Keratinocyte (primary cell): Measurements from ENCODE around the gene ILDR1. TPM values are rescaled to one million over a fixed set of nuclear protein-coding genes. Genes with fewer than 3 reads are reported as not detected.

Experiments used
- DNase-seq: peaks from one replicate; pipeline ENCODE4 v3.0.0-alpha.2; 2011; ENCODE audit warnings: low read depth, missing footprints, low spot score
- FAIRE-seq: peaks from 2 replicates; lab custom pipeline; 2011; peaks lifted over from hg19 to GRCh38; lab: Jason Lieb, UNC
- H2AFZ ChIP-seq: 2 replicates; pipeline ENCODE4 v1.6.0; 2012; ENCODE audit warnings: low read length, control low read depth, inconsistent platforms; ENCODE audit not compliant: control insufficient read depth
- H3K27ac ChIP-seq: 2 replicates; pipeline ENCODE4 v1.5.1; 2011; ENCODE audit warnings: low read length; ENCODE audit not compliant: control insufficient read depth, insufficient read depth
- H3K27me3 ChIP-seq: 3 replicates; pipeline ENCODE4 v1.6.0; 2011; ENCODE audit warnings: low read length; ENCODE audit not compliant: control insufficient read depth, insufficient read depth; ENCODE audit errors: extremely low read depth
- H3K36me3 ChIP-seq, 2 experiments: 2 replicates in 1 of 2; 3 replicates in 1 of 2; pipeline ENCODE4 v1.5.1; 2011; ENCODE audit warnings: low read length in 2 of 2, mild to moderate bottlenecking in 1 of 2; ENCODE audit not compliant: control insufficient read depth in 2 of 2, insufficient read depth in 2 of 2; ENCODE audit errors: extremely low read depth in 1 of 2
- H3K4me1 ChIP-seq: 3 replicates; pipeline ENCODE4 v1.5.1; 2011; ENCODE audit warnings: low read length; ENCODE audit not compliant: control insufficient read depth, insufficient read depth; ENCODE audit errors: extremely low read depth
- H3K4me2 ChIP-seq: 3 replicates; pipeline ENCODE4 v1.6.0; 2011; ENCODE audit warnings: low read depth, low read length; ENCODE audit not compliant: control insufficient read depth, insufficient read depth; ENCODE audit errors: extremely low read depth
- H3K4me3 ChIP-seq, 3 experiments: fragments of 200-600 bp in 1 of 3; sonication (generic) in 1 of 3; 2 replicates in 2 of 3; 3 replicates in 1 of 3; pipeline ENCODE4 v1.5.1; 2011 to 2016; ENCODE audit warnings: low read length in 3 of 3, mild to moderate bottlenecking in 3 of 3, control low read depth in 2 of 3, inconsistent platforms in 1 of 3, low read depth in 1 of 3, mixed read lengths in 1 of 3, mixed run types in 1 of 3, moderate library complexity in 1 of 3; ENCODE audit not compliant: control insufficient read depth in 2 of 3, insufficient read depth in 2 of 3; ENCODE audit errors: extremely low read depth in 1 of 3
- H3K79me2 ChIP-seq: 2 replicates; pipeline ENCODE4 v1.6.0; 2012; ENCODE audit warnings: low read length; ENCODE audit not compliant: control insufficient read depth, insufficient read depth
- H3K9ac ChIP-seq: 3 replicates; pipeline ENCODE4 v1.6.0; 2011; ENCODE audit warnings: low read length; ENCODE audit not compliant: control insufficient read depth, insufficient read depth; ENCODE audit errors: extremely low read depth
- H3K9me1 ChIP-seq: 3 replicates; pipeline ENCODE4 v1.6.0; 2011; ENCODE audit warnings: low read length; ENCODE audit not compliant: control insufficient read depth, insufficient read depth; ENCODE audit errors: extremely low read depth
- H3K9me3 ChIP-seq: 2 replicates; pipeline ENCODE4 v1.5.1; 2012; ENCODE audit warnings: low read depth, low read length; ENCODE audit not compliant: control insufficient read depth
- H4K20me1 ChIP-seq: 3 replicates; pipeline ENCODE4 v1.6.0; 2011; ENCODE audit warnings: low read length; ENCODE audit not compliant: control insufficient read depth, insufficient read depth; ENCODE audit errors: extremely low read depth
- CTCF ChIP-seq, 3 experiments: IDR thresholded peaks in 1 of 3; conservative IDR thresholded peaks in 1 of 3; optimal IDR thresholded peaks in 1 of 3; 2 replicates in 2 of 3; 3 replicates in 1 of 3; pipeline versions ENCODE3 to v1.5.1; 2011; ENCODE audit warnings: low read length in 3 of 3, mild to moderate bottlenecking in 3 of 3, moderate library complexity in 2 of 3, control low read depth in 1 of 3, inconsistent platforms in 1 of 3; ENCODE audit not compliant: insufficient read depth in 2 of 3; ENCODE audit errors: extremely low read depth in 1 of 3
- EZH2 ChIP-seq: IDR thresholded peaks from one replicate; pipeline ENCODE4 v1.6.1; 2012; ENCODE audit warnings: inconsistent platforms, mild to moderate bottlenecking, low read length, moderate library complexity
- dilution Hi-C: fragments of 300-500 bp; cut with MboI; formaldehyde crosslinking; loops from one replicate; pipeline ENCODE4 v1.7.0; 2020; ENCODE audit warnings: low sequenced_read_pairs; ENCODE audit not compliant: extremely low pct_ligation_motif_present
- polyA plus RNA-seq, 5 experiments: library from polyadenylated mRNA; depleted of rRNA in 3 of 5; stranded (reverse) in 3 of 5; stranded (forward) in 1 of 5; unstranded in 1 of 5; fragments of >200 nt; gene quantifications; 1 replicate in 1 of 5; 2 replicates in 3 of 5; 3 replicates in 1 of 5; pipeline versions ENCODE4 v1.2.1 to v1.2.3, GENCODE V29; 2011 to 2012; ENCODE audit warnings: missing spikeins in 2 of 5, low read depth in 1 of 5, low replicate concordance in 1 of 5

Gene ILDR1
- polyA plus RNA-seq, 1 donor (not counting 4 experiments of a cell fraction or from before 2014, with no cell fraction given): 0.09 TPM

GRCh38 chr3:122011396-122011795 is 10.7 kb downstream of the ILDR1 start:
- no peaks in the 10 kb centered on the region for H3K9me1 ChIP-seq
- H3K4me2 ChIP-seq: no peak overlapping the region
- no peaks in the 10 kb centered on the region for H3K9me3 ChIP-seq
- peaks cover 13% of the 10 kb centered on the region for H3K4me1 ChIP-seq
- no peaks in the 10 kb centered on the region for H3K79me2 ChIP-seq
- DNase-seq (no peak), FAIRE-seq (no peak)
- no peak overlapping the region for H3K4me3 ChIP-seq
- H2AFZ ChIP-seq: no peak overlapping the region
- H3K9ac ChIP-seq: no peak overlapping the region
- dilution Hi-C loops: no loop called here
- no peak for TF ChIP-seq EZH2
- TF ChIP-seq CTCF (optimal IDR thresholded peaks at IDR 0.05 in 1 of 3, IDR thresholded peaks at IDR 0.05 in 1 of 3, conservative IDR thresholded peaks at IDR 0.05 in 1 of 3; ENCODE audit: extremely low read depth in 1 of 3, insufficient read depth in 2 of 3, low read length in 3 of 3): no peak
- no peak overlapping the region for H3K27ac ChIP-seq
- H4K20me1 ChIP-seq: no peaks in the 10 kb centered on the region
- H3K36me3 ChIP-seq: no peaks in the 10 kb centered on the region
- H3K27me3 ChIP-seq: no peaks in the 10 kb centered on the region

DNA sequence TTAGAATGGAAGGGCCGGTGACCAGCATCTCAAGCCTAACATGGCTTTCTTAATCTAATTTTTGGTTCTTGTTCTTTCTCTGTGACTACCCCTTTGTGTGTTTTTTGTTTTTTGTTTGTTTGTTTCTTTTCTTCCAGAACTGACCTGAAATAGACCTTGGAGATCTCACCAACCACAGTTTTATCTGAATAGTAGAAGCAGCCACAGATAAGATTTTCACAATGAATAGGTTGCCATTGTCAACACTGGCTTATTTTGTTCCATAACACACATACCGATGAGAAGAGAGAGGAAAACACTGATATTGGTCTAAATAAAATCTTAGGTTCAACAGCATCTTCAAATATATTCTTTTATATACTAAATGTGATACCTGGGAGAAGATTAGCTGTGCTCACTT is 11.5 kb downstream of the ILDR1 start:
- H3K9me1 ChIP-seq: no peaks in the 10 kb centered on the region

More for the DNA sequence above, 11.5 kb downstream of the ILDR1 start:
- no peak overlapping the region for H3K4me2 ChIP-seq
- H3K9ac ChIP-seq: no peak overlapping the region
- no peaks in the 10 kb centered on the region for H3K27me3 ChIP-seq
- no peaks in the 10 kb centered on the region for H3K9me3 ChIP-seq
- no peaks in the 10 kb centered on the region for H3K36me3 ChIP-seq
- H2AFZ ChIP-seq: no peak overlapping the region
- dilution Hi-C loops: no loop called here
- H3K27ac ChIP-seq: no peak overlapping the region
- FAIRE-seq (no peak), DNase-seq (no peak)
- no peaks in the 10 kb centered on the region for H3K79me2 ChIP-seq
- no peak for TF ChIP-seq EZH2
- TF ChIP-seq CTCF (optimal IDR thresholded peaks at IDR 0.05 in 1 of 3, IDR thresholded peaks at IDR 0.05 in 1 of 3, conservative IDR thresholded peaks at IDR 0.05 in 1 of 3; ENCODE audit: extremely low read depth in 1 of 3, insufficient read depth in 2 of 3, low read length in 3 of 3): no peak
- no peak overlapping the region for H3K4me3 ChIP-seq
- no peaks in the 10 kb centered on the region for H4K20me1 ChIP-seq
- peaks cover 13% of the 10 kb centered on the region for H3K4me1 ChIP-seq
